Spleen (tissue), 7 donors: ENCODE measurements around the gene TAF15.

ENCODE experiments used
- POLR2A ChIP-seq, 3 donors: fragments of 450-650 bp; IDR thresholded peaks; one replicate each; pipeline ENCODE4 v1.5.1; 2017; ENCODE audit warnings: antibody characterized with exemption in 3 of 3, mild to moderate bottlenecking in 1 of 3
- POLR2AphosphoS5 ChIP-seq, 3 donors: sonication (generic); formaldehyde crosslinking; IDR thresholded peaks; one replicate each; pipeline ENCODE4 v1.5.1; 2017; ENCODE audit warnings: antibody characterized with exemption in 3 of 3
- TF ChIP-seq, protein P1 (sequence below), 11 experiments: fragments of 200-600 bp in 7 of 11; fragments of 450-650 bp in 4 of 11; sonication (generic) in 4 of 11; IDR thresholded peaks in 8 of 11; conservative IDR thresholded peaks in 3 of 11; 1 replicate in 7 of 11; 2 replicates in 4 of 11; pipeline versions ENCODE4 v1.4.0 to v1.8.0; 2016 to 2021; ENCODE audit warnings: antibody characterized with exemption in 11 of 11, inconsistent platforms in 4 of 11, mild to moderate bottlenecking in 1 of 11
- donor health status: DM: no; HTN: no; CAD: no; lungs with moderate emphysema.
- donor health status: DM: no; HTN: no; CAD: no.
- donor health status: DM: no; HTN: no; CAD: no.

- TF ChIP-seq, protein P1, sequence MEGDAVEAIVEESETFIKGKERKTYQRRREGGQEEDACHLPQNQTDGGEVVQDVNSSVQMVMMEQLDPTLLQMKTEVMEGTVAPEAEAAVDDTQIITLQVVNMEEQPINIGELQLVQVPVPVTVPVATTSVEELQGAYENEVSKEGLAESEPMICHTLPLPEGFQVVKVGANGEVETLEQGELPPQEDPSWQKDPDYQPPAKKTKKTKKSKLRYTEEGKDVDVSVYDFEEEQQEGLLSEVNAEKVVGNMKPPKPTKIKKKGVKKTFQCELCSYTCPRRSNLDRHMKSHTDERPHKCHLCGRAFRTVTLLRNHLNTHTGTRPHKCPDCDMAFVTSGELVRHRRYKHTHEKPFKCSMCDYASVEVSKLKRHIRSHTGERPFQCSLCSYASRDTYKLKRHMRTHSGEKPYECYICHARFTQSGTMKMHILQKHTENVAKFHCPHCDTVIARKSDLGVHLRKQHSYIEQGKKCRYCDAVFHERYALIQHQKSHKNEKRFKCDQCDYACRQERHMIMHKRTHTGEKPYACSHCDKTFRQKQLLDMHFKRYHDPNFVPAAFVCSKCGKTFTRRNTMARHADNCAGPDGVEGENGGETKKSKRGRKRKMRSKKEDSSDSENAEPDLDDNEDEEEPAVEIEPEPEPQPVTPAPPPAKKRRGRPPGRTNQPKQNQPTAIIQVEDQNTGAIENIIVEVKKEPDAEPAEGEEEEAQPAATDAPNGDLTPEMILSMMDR (IDR thresholded peaks at IDR 0.05 in 8 of 11, conservative IDR thresholded peaks at IDR 0.05 in 3 of 11): no peak
- TF ChIP-seq POLR2AphosphoS5 (IDR thresholded peaks at IDR 0.05): no peak
- no peak for TF ChIP-seq POLR2A (IDR thresholded peaks at IDR 0.05)
Measured at GRCh38 chr17:35846055-35846809, 36.9 kb downstream of the TAF15 start.
